Islet of Langerhans (tissue), 1 donor: ENCODE data around the gene VPS54.
"Not testable (repeated sequence)": the region's sequence is repeated elsewhere in the genome, so short reads cannot be mapped to it uniquely, and the experiment has no call there.

Source experiments
- FAIRE-seq: peaks from one replicate; lab custom pipeline; 2011; peaks lifted over from hg19 to GRCh38; lab: Jason Lieb, UNC

The VPS54 gene

DNA sequence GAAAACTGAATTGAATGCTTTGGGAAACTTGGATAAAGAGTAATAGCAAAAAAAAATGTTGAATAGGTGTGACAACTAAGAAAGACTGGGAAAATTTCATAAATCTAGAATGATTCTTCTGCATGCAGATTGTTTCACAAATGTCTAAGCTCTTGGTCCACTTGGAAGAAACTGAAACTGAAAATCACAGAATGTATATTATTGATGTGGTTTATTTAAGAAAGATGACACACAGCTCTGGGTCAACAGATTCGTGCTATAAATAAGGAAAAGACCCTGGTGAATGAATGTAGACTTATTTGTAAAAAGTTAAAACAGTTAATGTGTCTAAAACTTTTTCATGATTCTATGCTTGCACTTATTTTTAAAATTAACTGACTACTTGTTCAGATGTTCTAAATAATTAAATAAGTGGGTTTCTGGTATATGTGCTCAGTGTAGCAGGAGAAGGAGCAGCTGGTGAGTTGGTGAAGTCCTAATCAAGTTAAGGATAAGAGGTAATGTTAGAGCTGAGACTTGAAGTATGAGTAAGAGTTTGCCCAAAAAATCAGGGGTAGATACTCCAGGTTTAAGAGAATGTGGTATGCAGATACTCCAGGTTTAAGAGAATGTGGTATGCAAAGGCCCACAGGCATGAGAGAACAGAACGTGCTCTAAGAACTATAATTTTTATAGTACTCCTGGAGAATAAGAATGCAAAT lies 153.1 kb downstream of the VPS54 start:
- FAIRE-seq: no peak

DNA sequence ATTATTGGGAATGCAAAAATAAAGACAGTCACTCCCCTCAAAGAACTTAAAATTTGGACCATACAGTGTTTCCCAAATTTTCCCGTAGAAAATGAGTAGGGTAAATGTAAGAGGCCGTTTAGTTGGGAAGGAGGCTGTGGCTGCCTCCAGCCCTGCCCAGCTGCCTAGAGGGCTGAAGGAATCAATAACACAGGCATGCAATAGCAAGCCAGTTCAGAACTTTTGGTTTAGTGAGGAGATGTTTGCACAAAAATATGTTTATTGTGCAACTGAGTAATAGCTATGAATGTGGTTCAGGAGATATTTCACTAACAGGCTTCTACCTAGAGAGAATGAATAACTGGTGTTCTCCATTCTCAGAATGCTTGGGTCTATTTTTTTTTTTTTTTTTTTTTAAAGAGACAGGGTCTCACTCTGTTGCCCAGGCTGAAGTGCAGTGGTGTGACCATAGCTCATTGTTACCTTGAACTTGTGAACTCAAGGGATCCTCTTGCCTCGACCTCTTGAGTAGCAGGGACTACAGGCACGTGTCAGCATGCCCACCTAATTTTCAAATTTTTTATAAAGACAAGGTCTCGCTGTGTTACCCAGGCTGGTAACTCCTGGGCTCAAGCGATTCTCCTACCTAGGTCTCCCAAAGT lies 153.9 kb downstream of the VPS54 start:
- FAIRE-seq: no peak

DNA sequence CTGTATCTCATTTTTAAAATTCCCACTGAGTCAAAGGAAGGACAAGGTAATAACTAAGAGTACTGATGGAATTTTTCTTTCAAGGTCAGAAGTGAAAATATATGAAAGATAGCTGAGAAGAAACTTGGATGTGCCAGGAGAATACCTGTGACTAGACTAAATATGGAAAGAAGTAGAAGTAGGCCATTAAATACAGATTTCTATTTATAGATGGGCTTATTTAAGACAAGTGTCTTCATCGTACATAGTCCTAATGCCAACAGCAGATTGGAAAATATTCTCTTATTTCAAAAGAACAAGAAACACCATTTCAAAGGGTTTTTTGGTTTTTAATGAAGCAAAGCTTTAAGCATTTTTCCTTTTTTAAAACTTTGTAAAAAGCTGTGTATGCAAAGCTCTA lies 155.5 kb downstream of the VPS54 start:
- FAIRE-seq: no peak

DNA sequence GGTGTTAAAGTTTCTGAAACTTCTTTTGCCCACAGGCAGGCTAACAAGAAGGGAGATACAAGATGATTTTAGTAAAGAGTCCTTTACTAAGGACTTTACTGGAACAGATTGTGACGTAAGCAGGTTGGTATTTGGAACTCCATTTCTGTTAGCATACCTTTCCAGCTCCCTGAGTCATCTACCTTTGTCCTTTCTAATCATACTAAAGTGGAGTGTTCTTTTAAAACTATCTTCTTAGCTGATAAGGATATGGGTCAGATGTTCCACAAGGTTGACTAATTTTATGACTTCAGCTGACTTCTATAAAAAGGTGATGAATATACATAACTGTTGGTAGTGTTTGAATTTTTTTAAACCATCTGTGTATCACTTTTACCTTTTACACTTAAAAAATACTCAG lies 156.4 kb downstream of the VPS54 start:
- peak; percentile 90 for FAIRE-seq

DNA sequence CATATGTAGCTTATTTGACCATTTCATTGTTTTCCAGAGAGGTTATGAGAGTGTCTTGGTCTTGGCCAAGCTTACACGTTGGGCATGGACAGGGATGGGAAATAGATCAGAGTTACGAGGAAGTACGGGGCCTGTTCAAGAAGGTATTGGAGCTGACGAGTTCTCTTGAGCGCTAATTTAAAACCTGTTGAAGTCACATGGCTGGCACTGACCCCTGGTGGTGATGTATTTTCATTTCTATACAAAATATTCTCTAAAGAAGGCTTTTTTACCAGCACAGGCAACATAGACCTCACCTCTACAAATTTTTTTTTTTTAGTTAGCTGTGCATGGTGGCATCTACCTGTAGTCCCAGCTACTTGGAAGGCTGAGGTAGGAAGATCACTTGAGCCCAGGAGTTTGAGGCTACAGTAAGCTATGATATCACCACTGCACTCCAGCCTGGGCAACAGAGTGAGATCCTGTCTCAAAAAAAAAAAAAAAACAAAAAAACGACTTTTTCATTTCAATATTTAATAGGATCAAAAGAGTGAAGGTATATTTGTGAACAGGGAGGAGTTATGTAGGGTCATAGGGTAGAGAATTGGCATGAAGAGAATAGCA lies 157.9 kb downstream of the VPS54 start:
- FAIRE-seq: peak; percentile 95

DNA sequence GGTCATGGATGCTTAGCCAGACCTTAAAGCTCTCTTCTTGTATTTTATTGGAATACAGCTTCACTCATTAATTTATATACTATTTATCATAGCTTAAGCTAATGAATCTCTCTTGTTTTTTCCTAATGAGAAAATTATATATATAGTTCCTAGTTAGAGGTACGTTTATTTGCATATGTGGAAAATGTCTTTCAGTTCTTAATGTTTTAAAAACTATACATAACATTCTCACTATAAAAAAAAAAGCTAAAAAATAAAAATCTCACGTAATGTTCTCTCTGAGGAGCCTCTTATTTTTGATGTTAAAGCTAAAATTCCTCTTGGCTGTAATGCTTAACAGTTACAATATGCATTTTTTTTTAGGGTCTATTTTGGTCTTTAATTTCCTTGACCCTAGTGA lies 160.9 kb downstream of the VPS54 start:
- FAIRE-seq: peak; percentile 38

DNA sequence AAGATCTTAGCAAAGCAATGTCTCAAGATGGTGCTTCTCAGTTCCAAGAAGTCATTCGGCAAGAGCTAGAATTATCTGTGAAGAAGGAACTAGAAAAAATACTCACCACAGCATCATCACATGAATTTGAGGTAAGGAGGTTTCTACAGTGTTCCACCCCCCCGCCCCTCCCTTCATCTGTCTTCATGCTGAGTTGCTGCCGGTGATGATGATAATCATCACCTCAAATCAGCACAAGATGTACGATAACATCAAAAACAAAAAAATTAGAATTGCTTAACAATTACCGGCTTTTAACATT lies 163.0 kb downstream of the VPS54 start:
- no peak for FAIRE-seq

DNA sequence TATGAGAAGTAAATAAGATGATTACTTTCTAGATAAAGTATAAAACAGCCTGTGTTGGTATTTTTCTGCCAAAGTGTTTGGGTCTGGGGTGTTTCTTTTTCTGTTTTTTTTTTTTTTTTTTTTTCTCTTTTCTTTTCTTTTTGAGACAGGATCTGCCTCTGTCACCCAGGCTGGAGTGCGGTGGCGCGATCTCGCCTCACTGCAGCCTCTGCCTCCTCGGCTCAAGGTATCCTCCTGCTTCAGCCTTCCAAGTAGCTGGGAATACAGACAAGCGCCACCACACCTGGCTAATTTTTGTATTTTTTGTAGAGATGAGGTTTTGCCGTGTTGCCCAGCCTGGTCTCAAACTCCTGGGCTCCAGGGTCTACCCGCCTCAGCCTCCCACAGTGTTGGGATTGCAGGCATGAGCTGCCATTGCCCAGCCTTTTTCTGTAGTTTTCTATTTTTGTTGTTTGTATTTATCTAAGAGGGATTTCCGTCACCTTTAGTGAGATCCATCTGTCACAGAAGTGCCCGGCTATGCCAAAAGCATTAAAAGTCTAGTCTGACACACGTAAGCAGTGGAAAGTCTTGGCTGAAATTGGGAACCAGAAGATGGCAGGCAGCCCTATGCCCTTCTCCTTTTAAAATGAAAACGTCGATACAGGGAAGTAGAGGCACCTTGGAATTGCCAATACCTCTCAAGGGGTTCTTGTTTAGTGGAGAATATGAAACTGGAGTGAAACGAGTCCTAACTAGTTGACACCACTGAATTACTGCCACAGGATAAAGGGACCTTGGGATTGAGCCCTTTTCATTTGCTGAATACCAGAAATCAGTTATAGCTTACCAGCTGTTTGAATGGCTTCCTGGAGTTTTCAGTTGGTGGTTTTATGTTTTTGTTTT lies 163.6 kb downstream of the VPS54 start:
- FAIRE-seq: no peak

DNA sequence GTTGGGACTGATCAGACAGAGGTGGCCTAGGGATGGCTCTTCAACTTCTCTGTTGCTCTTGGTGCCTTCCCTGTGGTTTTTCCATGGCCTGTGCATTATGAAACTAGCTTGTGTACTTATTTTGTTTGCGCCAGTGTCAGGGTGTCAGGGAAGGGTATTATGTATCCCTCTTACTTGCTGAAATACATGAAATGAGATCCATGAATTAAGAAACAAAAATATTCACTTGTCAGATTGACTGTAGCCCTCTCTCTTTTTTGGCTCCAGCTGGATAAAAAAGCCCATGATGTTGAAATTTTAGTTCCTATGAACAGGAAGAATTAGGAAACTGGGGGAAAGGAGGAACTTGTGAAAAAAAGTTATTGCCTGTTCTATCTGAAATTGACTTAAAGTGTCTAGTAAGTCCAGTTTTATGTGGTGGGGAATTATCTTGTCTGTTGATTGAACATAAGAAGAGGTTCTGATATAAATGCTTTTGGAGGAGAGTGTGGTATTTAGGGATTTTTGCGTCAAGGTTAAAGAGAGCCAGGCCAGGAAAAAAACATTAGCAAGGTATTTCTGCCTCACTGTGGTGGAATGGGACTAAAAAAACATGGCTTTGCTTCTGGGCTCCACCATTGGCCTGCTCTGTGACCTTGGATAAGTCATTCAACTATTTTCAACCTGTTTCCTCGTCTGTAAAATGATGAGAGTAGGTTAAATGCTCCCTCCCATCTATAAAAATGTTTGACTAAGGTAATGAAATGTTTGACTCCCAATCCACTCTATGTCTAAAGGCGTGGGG lies 165.5 kb downstream of the VPS54 start:
- no peak for FAIRE-seq

DNA sequence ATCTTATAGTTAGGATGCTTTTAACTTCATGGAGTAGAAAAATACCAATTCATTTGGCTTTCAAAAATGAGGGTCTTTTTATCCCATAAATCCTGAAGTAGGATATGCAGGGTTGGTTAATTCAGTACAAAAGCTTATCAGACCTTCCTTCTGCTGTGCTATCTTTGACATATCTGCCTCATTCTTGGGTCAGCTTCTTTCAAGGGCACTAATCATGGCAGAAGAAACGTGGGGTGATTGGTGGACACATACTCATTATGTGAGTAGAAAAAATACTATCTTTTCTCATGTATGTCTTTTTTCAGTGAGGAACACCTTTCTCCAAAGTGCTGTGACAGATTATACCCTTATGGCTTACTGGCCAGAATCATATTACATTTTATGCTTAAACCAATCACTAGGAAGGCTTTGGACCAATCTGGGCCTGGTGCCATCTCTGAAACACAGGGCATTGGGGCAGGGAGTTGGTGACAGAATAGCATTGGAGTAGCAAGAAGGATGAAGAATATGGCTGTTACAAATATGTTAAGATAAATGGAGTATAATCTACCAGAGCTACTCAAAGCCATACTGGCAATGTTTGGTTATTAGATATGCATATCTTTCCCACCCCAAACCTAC lies 167.4 kb downstream of the VPS54 start:
- no peak for FAIRE-seq

DNA sequence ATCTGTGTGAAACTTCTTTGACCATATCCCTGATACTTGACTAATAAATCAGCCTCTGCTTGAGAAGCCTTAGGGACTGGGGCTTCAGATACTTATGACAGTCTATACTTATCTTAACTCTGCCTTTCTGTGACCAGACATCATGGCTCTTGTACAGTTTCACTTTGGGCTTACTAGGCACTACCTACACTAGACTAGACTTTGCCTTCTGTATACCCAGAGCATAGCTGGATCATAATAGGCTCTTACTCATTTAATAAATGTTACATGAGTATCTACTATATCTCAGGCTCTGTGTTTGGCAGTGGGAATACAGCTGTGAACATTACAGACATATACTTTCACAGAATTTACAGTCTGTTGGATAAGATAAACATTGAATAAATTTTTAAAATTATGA lies 168.6 kb downstream of the VPS54 start:
- FAIRE-seq: no peak

DNA sequence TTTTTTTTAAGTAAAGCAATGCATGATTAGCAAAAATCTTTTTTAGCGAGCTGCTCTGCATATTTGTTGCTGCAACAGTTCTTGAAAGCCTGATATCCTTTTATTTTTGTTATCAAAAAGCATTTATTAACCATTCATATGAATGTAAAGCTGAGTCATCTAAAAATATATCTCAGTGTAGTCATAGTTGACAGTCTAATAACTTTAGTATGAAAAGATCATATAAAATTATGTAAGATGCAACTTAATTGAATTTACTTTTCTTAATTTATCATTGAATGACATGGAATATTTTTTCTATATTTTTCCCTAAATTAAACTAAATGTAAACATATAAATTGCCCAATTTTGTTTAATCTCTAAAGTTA lies 169.0 kb downstream of the VPS54 start:
- no peak for FAIRE-seq

DNA sequence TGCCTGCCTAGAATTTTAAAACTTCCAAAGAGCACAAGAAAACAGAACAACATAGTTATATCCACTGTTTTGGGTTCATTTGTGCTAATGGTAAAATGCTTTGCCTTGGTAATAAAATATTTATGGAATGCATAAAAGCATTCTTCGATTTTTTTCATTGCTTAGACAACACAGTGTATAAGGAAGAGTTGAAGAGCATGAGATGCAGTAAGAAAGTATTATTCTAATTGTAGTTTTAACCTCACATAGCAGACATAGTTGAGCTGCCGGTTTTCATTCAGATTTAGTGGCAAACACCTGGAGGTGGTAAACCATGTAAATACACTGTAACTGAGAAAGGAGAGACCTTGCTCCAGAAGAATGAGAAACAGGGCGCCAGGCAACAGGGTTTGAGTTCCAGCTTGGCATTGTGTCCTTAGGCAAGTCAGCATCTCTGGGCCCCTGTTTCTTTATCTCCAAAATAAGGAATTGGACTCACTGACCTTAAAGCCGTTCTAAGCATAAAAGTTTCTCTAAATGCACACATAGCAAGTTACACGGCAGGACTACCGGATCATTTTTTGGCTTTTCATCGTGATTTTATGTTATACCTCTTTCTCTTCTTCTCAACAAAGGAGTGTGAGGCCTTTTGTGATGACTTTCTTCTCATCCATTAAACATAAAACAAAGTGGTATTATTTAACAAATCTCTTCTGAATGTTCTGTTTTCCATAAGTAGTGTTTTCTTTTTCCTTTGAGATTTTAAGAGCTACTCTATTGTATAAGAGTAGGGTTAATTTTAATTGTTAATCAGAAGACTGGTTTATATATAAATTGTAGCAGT lies 169.6 kb downstream of the VPS54 start:
- FAIRE-seq: no peak

DNA sequence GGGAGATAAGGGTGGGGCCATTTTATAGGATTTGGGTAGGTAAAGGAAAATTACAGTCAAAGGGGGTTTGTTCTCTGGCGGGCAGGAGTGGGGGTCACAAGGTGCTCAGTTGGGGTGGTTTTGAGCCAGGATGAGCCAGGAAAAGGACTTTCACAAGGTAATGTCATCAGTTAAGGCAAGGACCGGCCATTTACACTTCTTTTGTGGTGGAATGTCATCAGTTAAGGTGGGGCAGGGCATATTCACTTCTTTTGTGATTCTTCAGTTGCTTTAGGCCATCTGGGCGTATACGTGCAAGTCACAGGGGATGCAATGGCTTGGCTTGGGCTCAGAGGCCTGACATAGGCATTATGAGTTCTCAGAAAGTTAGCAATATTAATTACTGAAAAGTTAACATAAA lies 171.7 kb downstream of the VPS54 start:
- not testable (repeated sequence) for FAIRE-seq

DNA sequence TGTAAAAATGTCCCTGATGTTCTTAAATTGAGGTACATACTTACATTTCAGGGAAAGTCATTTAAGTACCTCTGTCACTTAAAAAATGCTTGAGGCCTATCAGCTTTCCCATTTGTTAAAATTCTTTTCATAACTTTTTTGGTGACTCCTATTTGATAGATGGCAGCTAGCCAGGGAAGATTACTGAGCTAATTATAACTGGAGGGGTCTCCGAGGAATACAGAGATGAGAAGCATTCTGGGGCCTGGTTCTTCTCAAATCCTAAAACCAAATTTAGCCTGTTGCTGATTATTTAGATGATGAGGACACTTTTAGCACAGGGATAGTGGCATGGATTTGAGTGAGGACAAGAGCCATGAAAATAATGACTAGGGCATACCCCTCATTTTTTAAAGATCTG lies 172.7 kb downstream of the VPS54 start:
- FAIRE-seq: no peak

DNA sequence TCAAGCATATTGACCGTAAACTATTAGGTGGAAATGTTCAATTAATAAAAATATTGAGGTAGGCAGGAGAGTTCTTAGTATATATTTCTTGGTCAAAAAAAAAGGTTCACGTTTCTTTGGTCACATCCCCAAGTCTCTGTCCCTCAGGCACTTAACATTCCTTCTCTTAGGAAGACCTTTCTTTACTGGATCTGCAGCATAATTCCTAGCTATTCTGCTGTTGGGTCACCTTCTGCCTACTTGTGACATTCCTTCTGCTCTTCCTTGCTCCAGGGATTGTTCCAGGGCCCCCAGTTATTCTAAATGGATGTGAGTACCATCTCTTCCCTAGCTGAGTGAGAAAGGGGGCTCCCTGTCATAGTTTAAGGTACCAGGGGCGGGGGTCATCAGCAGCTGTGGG lies 173.4 kb downstream of the VPS54 start:
- FAIRE-seq: no peak

DNA sequence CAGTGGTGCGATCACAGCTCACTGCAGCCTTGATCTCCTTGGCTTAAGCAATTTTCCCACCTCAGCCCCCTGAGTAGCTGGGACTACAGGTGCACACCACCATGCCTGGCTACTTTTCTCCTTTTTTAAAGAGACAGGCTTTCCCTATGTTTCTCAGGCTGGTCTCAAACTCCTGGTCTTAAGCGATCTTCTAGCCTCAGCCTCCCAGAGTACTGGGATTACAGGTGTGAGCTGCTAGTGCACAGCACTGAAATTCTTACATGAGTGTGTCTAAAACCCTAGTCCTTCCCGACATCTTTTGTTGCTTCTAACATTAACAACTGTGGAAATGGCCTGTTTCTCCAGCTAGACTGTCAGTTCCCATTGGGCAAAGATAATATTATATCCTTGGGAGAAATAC lies 174.6 kb downstream of the VPS54 start:
- FAIRE-seq: no peak

DNA sequence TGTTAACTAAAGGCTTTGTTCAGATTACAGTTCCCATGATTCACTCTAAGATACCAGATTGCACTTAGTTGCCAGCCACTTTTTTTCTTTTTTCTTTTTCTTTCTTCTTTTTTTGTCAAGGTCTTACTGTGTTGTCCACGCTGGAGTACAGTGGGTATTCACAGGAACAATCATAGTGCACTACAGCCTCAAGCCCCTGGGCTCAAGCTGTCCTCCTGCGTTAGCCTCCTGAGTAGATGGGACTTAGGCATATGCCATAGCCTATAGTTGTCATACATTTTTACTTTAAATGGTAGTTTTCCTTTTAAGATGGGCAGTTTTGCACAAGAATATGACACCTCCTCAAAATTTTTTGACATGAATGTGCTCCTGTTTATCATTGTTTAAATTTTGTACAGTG lies 175.4 kb downstream of the VPS54 start:
- no peak for FAIRE-seq

DNA sequence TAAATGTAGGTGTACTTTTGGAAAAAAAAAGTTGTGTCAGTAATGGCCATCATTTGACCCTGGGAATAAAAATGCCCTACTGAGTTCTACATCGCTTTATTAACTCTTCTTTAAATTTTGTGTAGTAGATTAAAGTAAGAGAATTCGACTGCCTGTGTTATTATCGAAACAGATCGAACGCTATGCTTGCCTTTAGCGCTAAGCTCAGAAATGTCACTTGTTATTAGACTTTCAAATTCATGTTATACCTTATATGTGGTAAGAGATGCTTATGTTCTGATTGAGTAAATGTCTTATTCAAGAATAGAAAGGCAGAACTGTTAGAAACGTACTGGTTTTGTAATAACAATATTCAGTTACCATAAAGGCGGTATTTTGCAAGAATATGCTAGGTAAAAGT lies 176.1 kb downstream of the VPS54 start:
- no peak for FAIRE-seq

DNA sequence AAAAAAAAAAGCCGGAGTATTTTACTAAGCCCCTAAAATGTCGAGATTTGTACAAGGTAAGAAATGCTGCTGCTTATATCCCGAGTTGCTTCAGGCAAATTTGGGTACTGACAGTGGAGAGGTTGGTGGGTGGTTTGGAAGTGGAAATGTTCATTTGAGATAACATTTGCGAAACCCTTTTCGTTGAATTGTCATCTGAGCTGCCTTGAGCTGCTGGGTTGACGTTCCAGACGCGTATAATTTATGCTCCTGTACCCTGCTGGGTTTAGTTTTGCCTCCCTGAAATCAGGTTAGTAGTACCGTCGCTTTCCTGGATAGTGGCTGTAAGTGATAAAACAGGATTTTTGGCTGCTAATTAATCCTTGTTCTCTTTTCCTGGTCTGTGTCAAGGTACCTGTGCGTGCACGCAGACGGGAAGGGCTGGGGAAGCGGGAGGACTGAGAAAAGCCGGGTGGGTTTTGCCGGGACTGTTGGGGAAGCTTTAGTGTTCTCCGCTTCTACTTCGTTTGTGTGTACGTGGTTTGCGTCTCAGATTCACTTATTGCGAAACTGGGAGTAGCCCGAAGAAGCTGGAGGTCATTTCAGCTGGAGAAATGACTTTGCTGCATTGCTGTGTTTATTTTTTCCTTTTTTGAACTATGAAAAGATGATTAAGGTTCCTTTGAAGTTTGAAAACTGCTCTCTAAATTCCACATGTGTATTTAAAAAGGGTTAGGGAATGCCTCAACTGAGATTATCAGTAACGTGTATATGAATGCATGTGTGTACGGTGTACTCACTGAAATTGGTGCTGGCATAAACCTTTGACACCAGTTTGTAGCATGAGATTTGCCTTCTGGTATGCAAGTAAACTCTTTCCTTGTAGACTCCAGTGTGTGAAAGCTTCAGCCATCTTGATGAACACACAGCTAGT lies 176.8 kb downstream of the VPS54 start:
- FAIRE-seq: no peak
